GM18505 (cell line): ENCODE results near the gene NRF1.
A peak's percentile ranks its signal among the peaks of the same experiment; 100 is the strongest.
"Not testable (repeated sequence)": the region's sequence is repeated elsewhere in the genome, so short reads cannot be mapped to it uniquely, and the experiment has no call there.

Experiments used
- ATAC-seq: cut with Tn5 transposase; IDR thresholded peaks from one replicate; pipeline ENCODE4 v1.9.1; 2021; ENCODE audit not compliant: unreplicated experiment
- POLR2A ChIP-seq: IDR thresholded peaks from 4 replicates; pipeline ENCODE4 v1.6.1; 2011; ENCODE audit warnings: borderline replicate concordance; ENCODE audit not compliant: insufficient read depth, insufficient read length; ENCODE audit errors: extremely low read depth

NRF1 gene

GRCh38 chr7:129611246-129612111, at the start of gene NRF1:
Gene NRF1, plus strand, starts transcription at chr7:129611720. Its CDS starts 45,632 bp downstream, at chr7:129657352.
- peak; percentile 68 for ATAC-seq

GRCh38 chr7:129566323-129566722, 45.2 kb upstream of the NRF1 start:
- ATAC-seq: not testable (repeated sequence)

More at GRCh38 chr7:129611246-129612111, at the start of gene NRF1:
- peak; percentile 85 for TF ChIP-seq POLR2A

GRCh38 chr7:129567377-129567776, 44.1 kb upstream of the NRF1 start:
- TF ChIP-seq POLR2A: no peak
- ATAC-seq: no peak

- no peak for ATAC-seq
- TF ChIP-seq POLR2A: no peak
These were observed 43.3 kb upstream of the NRF1 start for GRCh38 chr7:129568240-129568639.

GRCh38 chr7:129569326-129569725, 42.2 kb upstream of the NRF1 start:
- TF ChIP-seq POLR2A: no peak
- ATAC-seq: no peak

GRCh38 chr7:129569811-129570215, 41.7 kb upstream of the NRF1 start:
- no peak for ATAC-seq

GRCh38 chr7:129571201-129571600, 40.3 kb upstream of the NRF1 start:
- ATAC-seq: no peak
- no peak for TF ChIP-seq POLR2A

More at GRCh38 chr7:129569811-129570215, 41.7 kb upstream of the NRF1 start:
- no peak for TF ChIP-seq POLR2A

- no peak for TF ChIP-seq POLR2A
- no peak for ATAC-seq
These were observed 39.3 kb upstream of the NRF1 start for GRCh38 chr7:129572205-129572604.

GRCh38 chr7:129574487-129574886, 37.0 kb upstream of the NRF1 start:
- TF ChIP-seq POLR2A: no peak
- ATAC-seq: no peak

GRCh38 chr7:129575699-129576098, 35.8 kb upstream of the NRF1 start:
- no peak for ATAC-seq
- no peak for TF ChIP-seq POLR2A

- ATAC-seq: no peak
- TF ChIP-seq POLR2A: no peak
These were observed 35.4 kb upstream of the NRF1 start for GRCh38 chr7:129576138-129576537.

- no peak for ATAC-seq
- TF ChIP-seq POLR2A: no peak
These were observed 32.7 kb upstream of the NRF1 start for GRCh38 chr7:129578829-129579228.

GRCh38 chr7:129586179-129586578, 25.3 kb upstream of the NRF1 start:
- ATAC-seq: not testable (repeated sequence)

- TF ChIP-seq POLR2A: no peak
- ATAC-seq: no peak
These were observed 23.3 kb upstream of the NRF1 start for GRCh38 chr7:129588268-129588667.
